KBM-7 (cell line): ENCODE results near the gene SIAH3.
"Not testable (repeated sequence)": the region's sequence is repeated elsewhere in the genome, so short reads cannot be mapped to it uniquely, and the experiment has no call there.

Source experiments
- DNase-seq: peaks from one replicate; pipeline ENCODE4 v3.0.0-alpha.2; 2015
- in situ Hi-C: fragments of 300-500 bp; cut with MboI; formaldehyde crosslinking; loops from 2 replicates; pipeline ENCODE4 v1.14.3; 2020; ENCODE audit warnings: low sequenced_read_pairs, low pct_unique_long_range_greater_than_20kb, mixed read lengths

The SIAH3 gene, protein sequence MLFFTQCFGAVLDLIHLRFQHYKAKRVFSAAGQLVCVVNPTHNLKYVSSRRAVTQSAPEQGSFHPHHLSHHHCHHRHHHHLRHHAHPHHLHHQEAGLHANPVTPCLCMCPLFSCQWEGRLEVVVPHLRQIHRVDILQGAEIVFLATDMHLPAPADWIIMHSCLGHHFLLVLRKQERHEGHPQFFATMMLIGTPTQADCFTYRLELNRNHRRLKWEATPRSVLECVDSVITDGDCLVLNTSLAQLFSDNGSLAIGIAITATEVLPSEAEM

GRCh38 chr13:45851171-45851921 is at the start of gene SIAH3:
TSS of gene SIAH3 (minus strand) at chr13:45851753. CDS start at chr13:45851629, 124 bp downstream.
- DNase-seq = no peak
- in situ Hi-C loops = no loop called here

GRCh38 chr13:45899406-45899805 is 47.9 kb upstream of the SIAH3 start:
- in situ Hi-C loops = no loop called here

DNA sequence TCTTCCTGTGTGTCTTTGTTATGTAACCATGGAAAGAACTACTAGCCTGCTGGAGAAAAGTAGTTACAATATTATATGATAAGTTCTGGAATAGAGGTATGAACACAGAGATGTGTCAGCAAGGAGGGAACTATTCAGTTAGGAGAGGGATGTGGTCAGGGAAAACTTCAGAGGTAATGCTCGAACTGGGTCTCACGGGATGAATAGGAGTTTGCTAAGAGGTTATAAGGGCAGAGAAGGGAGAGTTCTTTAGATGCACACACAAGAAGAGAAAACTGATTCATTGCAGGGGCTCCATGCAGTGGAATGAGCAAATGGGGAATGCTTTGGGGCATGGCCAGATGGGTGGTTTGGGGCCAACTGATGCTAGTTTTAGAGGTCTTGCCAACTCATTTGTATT is 46.0 kb upstream of the SIAH3 start:
- DNase-seq = no peak
- in situ Hi-C loops = no loop called here

More at GRCh38 chr13:45899406-45899805, 47.9 kb upstream of the SIAH3 start:
- no peak for DNase-seq

- in situ Hi-C loops = no loop called here
- no peak for DNase-seq
Observed at GRCh38 chr13:45896285-45896684, 44.7 kb upstream of the SIAH3 start.

GRCh38 chr13:45895881-45896280 is 44.3 kb upstream of the SIAH3 start:
- in situ Hi-C loops = no loop called here
- no peak for DNase-seq

DNA sequence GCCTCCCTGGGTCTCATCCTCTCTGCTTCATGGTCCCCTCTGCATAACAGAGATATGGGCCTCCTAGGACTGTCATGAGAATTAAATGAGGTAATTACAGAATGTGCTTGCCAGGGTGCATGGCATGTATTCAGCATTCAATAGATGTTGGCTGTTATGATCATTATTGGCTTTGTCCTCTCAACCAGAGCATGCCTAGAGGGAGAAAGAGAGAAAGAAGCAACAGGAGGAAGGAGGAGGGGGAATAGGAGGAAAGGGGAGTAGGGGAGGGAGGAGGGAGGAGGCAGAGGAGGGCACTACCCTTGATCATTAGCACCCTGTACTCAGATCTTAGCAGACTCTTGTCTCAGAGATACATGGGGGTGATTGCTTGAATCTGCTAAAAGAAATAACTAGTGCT is 41.0 kb upstream of the SIAH3 start:
- in situ Hi-C loops = no loop called here
- no peak for DNase-seq

GRCh38 chr13:45889590-45890243 is 38.2 kb upstream of the SIAH3 start:
- in situ Hi-C loops = no loop called here
- no peak for DNase-seq

GRCh38 chr13:45886466-45886865 is 34.9 kb upstream of the SIAH3 start:
- in situ Hi-C loops = no loop called here
- no peak for DNase-seq

DNA sequence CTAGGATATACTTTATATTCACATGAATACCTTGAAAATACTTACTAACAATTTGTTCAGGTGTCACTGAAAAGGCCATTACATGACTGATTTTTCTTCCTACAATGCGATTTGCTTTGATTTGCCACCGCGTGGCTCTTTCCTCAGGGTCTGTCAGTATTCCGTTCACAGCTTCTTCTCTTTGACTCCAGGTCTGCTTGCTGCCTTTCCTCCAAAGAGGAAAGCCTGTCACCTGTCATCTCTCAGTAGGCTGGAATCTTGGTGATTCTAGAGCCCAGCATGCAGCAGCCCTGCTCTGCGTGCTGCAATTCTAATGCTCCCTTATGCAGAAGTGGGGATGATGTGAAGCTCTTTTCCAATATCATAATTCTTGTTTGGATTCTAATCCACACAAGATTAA is 33.6 kb upstream of the SIAH3 start:
- no peak for DNase-seq
- in situ Hi-C loops = no loop called here

GRCh38 chr13:45882626-45883025 is 31.1 kb upstream of the SIAH3 start:
- in situ Hi-C loops = no loop called here
- DNase-seq = no peak

- in situ Hi-C loops = no loop called here
- no peak for DNase-seq
Observed at GRCh38 chr13:45881353-45881752, 29.8 kb upstream of the SIAH3 start.

DNA sequence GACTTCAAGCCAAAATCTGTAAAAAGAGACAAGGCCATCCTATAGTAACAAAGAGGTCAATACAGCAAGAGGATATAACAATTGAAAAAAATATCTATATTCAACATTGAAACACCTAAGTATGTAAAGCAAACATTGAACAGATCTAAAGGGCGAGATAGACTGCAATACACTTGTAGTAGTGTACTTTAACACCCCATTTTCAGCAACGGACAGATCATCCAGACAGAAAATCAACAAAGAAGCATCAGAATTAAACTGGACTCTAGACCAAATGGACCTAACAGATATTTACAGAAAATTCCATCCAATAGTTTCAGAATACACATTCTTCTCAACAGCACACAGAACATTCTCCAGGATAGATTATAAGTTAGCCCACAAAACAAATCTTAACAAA is 28.7 kb upstream of the SIAH3 start:
- no peak for DNase-seq
- in situ Hi-C loops = no loop called here

- in situ Hi-C loops = no loop called here
- DNase-seq = no peak
Observed at GRCh38 chr13:45879666-45880065, 28.1 kb upstream of the SIAH3 start.

GRCh38 chr13:45878966-45879365 is 27.4 kb upstream of the SIAH3 start:
- in situ Hi-C loops = no loop called here

DNA sequence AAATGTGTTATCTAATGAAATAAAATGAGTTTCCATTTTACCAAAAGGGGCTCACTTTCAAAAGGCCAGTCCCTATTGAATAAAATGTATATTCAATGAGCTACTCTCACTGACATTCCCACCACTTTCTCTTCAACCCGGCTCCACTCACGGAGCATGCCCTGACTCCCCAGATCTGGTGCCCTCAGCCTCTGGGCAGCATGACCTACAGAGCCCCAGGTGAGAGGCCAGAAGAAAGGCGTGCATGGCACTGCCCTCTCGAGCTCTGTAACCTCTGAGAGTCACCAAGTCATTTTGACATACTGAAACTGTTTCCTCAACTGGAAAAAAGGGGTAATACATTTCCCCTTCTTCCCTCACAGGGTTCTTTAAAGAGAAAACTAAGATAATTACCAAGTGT is 25.2 kb upstream of the SIAH3 start:
- in situ Hi-C loops = no loop called here
- no peak for DNase-seq

More at GRCh38 chr13:45878966-45879365, 27.4 kb upstream of the SIAH3 start:
- no peak for DNase-seq

- DNase-seq = no peak
- in situ Hi-C loops = no loop called here
Observed at GRCh38 chr13:45875951-45876350, 24.4 kb upstream of the SIAH3 start.

DNA sequence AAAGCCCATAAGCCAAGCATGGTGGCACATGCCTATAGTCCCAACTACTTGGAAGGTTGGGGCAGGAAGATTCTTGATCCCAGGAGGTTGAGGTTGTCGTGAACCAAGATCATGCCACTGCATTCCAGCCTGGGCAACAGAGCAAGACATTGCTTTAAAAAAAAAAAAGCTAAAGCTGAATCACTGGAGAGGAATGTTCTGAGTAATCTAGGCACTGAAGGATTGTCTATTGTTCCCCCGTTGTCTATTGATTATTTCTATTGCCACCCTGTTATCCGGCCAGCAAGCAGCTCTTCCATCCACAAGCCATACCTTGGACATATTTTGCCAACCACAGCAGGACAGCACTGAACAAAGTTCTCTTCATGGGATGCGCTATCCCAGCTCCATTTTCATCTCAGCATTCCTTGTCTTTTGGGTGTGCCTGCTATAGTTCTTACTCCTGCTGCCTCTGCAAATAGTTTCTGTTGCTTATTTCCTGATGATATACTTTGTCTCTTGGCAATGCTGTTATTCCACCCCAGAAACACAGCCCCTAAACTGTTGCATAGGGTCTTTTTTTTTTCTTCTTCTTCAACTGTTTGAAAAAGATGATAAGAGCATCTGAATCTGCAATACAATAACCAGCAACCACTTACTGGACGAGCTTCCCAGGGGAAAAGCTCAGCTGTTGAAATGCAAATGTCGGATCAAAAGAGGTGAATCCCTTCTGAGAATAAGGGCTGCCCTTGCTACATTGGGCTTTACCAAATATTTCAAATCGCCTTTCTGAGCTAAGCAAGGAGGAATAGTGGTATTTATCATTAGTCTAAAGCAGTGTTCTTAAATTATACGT is 22.2 kb upstream of the SIAH3 start:
- DNase-seq = no peak
- in situ Hi-C loops = no loop called here

GRCh38 chr13:45872566-45872965 is 21.0 kb upstream of the SIAH3 start:
- DNase-seq = no peak
- in situ Hi-C loops = no loop called here

GRCh38 chr13:45871201-45871600 is 19.6 kb upstream of the SIAH3 start:
- in situ Hi-C loops, DNase-seq: not testable (repeated sequence)
